ENCODE results near the gene SELENOP. TPM values are rescaled to one million over a fixed set of nuclear protein-coding genes. Genes with fewer than 3 reads are reported as not detected.
"Not testable (repeated sequence)": the region's sequence is repeated elsewhere in the genome, so short reads cannot be mapped to it uniquely, and the experiment has no call there.

Gene SELENOP, protein sequence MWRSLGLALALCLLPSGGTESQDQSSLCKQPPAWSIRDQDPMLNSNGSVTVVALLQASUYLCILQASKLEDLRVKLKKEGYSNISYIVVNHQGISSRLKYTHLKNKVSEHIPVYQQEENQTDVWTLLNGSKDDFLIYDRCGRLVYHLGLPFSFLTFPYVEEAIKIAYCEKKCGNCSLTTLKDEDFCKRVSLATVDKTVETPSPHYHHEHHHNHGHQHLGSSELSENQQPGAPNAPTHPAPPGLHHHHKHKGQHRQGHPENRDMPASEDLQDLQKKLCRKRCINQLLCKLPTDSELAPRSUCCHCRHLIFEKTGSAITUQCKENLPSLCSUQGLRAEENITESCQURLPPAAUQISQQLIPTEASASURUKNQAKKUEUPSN
- 5.3 and 10.7 TPM in 2 replicates for total RNA-seq (2014; rRNA removed; shearing (Covaris generic))

DNA sequence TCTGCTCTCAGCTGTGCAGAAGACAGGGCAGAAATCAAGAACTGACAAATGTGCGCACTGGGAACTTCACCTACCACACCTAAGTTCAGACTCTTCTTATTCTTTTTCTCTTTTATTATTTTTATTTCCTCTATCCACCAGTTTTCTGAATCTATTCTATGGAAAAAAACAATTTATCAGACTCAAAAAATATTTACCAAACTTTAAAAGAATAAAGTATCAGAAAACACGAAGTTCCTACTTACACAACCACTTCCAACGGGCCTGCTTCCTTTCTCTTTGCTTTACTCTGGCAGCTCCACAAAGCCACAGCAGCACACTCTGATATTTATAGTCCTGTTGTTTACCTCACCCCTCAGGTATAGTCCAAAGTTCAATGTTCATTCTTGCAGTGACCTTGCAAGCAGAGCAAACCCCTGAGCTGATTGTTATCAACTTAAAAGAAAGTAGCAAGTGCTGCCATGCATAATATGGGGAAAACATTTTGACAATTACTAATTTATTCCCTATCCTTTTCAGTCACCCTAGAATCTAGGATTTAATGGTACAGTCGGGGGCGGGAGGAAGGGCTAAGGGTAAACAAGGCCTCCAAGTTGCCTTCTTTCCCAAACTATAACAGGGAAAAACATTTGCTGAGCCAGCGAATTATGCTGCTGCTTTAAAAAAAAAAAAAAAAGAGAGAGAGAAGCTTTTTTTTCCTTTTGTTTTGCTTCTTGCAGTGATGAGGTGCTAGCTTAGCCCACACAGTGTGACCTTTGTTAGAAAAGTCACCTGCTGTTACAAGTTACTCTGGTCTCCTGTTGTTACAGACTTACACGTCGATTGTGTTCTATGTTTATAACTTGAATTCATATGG, at the start of gene SELENOP:
SELENOP (minus strand) TSS at position 302 of the 856 bp plus-strand sequence. CDS start 3,539 bp downstream, outside the sequence.
- peak; percentile 21 for DNase-seq (ENCODE audit: low spot score)

DNA sequence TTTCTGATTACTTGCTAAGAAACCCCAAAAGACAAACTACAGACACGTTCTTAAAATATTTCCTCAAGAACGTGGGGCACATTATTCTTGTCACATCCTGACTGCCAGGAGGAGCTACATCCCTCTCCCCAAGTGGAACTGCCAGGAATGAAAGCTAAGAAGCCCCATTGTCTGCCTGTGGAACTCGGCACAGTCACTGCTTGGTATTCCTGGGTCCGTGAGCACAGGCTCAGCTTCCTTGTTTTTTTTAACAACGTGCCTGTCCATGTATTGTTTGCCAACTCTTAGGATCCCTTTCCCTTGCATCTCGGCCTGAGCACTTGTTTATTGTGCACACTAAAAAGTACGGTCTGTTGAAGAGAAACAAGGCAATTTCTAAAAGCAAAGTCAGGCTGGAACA, 47.0 kb upstream of the SELENOP start:
- no peak for DNase-seq (ENCODE audit: low spot score)

DNA sequence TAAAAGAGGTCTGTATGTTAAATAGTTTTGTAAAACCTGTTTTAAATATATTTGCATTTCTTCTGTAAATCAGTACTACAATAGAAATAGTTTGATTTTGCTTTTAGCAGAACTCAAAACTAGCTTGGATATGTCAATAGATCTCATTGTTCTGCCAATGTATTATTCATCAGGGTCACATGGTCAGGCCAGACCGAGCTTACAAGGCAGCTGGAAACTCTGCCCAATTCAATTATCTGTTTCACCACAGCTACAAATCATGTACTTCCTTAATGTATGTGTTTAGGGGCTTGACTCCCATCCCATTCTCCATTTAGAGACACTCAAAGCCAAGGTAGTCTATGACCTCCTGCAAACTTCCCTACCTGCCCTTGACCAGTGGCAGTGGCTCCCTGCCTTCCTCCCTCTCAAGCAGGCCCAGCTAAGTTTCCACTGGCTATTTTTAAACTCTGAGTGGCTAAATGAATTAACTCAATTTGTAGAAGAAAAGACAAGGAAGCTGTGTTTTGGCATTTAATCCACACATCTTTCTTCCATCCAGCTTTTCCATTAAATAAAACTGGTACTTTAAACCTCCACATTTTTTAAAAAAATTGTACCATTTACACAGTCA, 46.4 kb upstream of the SELENOP start:
- DNase-seq (ENCODE audit: low spot score): no peak

DNA sequence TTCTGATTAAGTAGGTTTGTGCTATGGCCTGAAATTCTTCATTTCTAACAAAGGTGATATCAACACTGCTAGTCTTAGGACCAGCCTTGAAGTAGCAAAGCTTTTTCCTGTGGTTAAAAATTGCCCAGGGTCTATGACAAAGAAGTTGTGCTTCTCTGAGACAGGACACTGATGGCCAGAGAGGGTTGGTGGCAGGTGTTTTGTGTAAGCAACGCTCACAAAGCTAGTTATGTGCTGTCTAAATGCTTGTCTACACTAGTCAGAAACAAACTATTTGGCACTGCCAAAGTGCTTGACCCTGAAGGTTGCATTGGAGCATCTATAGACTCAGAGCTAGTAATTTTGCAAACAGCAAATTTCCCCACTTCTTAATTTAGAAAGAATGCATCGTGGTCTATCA, 44.1 kb upstream of the SELENOP start:
- no peak for DNase-seq (ENCODE audit: low spot score)

DNA sequence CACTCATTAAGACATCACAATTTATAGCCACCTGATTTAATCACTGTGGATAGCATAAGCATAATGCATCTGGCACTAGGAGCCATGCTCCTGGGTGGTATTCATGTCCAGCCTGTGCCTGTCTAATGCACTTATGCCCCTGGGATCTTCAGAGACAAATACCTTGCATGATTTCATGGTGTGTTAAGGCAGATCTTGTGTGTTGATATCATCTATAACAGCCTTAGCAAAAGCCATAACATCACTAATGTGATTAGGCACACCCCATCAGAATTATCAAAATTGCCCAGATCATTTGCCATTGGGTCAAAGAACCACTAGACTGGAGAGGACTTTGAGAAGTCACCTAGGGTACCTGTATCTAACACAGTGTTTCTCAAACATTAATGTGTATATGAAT, 43.7 kb upstream of the SELENOP start:
- no peak for DNase-seq (ENCODE audit: low spot score)

DNA sequence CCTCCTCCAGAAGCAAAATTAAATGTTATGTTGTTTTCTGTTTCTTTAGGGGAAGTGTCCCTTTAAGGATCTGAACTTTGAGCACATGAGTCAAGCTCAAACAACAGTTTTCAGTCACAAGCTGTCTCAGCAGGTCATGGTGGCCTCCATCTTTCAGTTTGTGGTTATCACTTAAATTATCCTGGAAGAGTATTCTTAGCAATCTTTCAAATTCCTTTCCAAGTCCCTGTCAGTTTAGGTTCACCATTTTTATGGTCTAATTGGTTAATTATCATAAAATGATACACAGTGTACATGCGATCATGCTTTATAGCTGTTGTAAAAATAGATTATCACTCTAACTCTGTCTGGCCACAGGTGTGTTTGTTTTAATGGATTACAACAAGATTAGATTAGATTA, 43.1 kb upstream of the SELENOP start:
- DNase-seq (ENCODE audit: low spot score): peak; percentile 51

DNA sequence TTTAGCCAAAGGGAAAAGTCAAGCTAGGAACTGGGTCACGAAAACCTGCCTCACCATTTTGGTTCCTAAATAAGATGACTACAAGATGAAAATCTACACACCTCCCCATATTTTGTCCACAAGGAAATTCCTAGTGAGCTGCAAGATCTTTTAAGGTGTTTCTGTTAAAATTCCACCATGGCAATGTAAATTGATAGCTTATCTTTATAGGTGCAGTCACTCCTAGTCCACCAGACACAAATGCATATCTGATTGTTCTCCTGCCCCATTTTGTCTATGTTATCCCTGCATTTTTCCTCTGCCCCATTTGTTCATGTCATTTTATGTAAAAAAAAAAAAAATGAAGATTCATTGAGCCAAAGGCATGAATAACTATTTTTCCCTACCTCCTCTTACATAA, 41.1 kb upstream of the SELENOP start:
- no peak for DNase-seq (ENCODE audit: low spot score)

DNA sequence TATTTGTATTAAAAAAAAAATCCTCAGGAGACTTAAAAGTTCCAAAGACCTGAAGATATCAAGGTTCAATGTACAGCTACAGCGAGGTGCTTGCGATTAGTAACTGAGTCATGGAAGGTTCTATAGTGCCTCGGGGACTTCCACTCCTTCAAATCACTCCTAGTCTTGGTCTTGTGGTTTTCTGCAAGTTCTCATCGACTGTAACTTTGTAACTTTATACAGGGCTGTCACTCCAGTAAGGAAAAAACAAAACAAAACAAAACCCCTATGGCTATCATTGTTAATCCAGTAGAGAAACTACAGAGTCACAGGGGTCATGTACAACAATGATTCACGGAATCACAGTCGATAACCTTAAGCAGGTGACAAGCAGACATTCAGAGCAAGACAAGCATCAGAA, 39.8 kb upstream of the SELENOP start:
- DNase-seq (ENCODE audit: low spot score): no peak

DNA sequence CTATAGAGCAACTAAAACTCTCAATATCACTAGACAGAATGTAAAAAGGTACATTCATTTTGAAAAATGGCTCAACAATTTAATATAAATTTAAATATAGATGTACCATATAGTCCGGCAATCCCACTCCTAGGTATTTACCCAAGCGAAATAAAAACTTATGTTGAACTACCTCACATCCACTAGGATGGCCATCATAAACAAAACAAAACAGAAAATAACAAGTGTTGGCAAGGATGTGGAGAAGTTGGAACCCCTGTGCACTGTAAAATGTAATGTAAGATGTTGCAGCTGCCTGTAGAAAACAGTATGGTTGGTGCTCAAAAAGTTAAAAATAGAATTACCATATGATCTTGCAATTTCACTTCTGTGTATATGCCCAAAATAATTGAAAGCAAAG, 36.9 kb upstream of the SELENOP start:
- DNase-seq (ENCODE audit: low spot score): no peak

DNA sequence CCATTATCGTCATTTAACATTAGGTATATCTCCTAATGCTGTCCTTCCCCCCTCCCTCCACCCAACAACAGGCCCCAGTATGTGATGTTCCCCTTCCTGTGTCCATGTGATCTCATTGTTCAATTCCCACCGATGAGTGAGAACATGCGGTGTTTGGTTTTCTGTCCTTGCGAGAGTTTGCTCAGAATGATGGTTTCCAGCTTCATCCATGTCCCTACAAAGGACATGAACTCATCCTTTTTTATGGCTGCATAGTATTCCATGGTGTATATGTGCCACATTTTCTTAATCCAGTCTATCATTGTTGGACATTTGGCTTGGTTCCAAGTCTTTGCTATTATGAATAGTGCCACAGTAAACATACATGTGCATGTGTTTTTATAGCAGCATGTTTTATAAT, 32.7 kb upstream of the SELENOP start:
- not testable (repeated sequence) for DNase-seq (ENCODE audit: low spot score)

DNA sequence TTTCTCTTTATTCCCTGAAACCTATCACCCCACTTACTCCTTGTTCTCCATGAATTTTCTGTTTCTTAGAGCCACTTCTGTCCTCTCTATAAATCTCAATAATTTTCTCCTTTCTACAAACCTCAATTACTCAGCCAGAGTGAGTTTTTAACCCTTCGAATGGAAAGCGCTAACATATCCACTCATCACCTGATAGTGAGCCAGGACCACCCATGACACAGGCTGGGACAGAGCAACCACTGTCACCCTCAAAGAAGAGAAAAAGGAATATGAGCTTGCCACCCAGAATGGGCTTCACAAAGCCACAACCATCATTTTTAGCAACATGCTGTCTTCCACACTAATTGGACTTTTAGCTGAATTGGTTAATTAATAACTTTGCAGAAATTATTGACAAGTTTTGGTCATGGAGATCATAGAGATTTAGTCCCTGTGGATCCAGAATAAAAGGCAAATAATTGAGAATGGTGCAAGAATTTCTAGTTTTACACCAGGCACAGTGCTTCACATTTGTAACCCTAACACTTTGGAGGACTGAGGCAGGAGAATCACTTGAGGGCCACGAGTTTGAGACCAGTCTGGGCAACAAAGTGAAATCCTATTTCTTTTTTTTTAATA, 32.1 kb upstream of the SELENOP start:
- no peak for DNase-seq (ENCODE audit: low spot score)

DNA sequence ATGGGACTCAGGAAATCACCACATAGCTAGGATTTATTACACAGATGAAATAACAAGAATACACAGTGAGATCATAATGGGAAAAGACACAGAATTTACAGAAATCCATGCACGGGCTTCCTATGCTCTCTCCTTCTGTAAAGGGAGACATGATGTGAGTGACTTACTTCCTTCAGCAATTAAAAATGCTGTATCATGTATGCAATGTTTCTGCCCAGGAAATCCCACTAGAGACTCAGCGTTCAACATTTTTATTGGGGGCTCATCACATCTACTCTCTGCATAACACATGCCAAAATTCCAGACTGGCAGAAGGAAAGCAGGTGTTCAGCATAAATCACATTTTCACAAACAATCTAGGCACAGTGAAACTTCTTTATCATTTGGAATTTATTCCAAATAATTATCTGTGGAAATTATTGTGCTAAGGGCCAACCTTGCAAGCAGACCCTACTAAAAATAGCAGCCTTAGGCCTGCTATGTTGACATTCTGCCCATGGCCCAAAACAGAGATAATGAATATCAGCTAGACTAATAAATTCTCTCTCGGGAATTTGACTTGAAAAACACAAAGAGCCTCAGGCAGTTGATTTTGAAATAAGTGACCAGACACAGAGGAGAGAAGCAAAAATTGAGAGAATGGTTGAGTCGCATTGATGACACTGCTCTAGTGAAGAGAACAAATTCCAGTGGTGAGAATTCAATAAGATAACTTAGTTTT, 31.4 kb upstream of the SELENOP start:
- no peak for DNase-seq (ENCODE audit: low spot score)

DNA sequence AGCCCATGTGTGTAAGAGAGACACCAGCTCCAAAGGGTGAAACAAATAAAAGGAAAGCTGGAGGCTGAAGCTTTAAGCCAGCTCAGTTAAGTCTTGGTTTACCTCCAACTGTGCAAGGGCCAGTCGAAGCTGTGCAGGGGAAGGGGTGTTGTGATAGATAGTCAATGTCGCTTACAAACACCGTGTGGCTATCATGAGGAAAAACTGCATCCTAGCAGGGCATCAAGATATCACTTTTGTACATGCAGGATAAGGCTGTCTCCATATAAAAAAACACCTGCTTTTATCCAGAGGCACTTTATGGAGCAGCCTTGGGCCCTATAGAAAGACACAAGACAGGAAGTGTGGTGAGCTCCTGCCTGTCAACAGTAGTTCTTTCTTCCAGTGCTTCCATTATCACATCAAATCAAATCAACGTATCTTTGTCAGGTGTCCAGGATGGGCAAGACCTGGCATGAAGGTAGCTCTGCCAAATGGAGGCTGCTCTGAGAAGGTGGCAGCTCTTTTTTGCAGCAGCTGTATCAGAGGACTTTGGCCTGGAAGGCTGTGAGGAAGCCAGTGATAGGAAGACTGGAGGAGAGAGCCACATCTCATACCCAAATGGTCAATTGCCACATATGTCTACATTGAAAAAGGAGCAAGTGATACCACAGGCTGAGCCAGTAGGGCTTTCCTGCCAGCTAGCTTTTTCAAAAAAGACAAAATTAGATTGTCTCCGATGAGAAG, 29.3 kb upstream of the SELENOP start:
- DNase-seq (ENCODE audit: low spot score): no peak

DNA sequence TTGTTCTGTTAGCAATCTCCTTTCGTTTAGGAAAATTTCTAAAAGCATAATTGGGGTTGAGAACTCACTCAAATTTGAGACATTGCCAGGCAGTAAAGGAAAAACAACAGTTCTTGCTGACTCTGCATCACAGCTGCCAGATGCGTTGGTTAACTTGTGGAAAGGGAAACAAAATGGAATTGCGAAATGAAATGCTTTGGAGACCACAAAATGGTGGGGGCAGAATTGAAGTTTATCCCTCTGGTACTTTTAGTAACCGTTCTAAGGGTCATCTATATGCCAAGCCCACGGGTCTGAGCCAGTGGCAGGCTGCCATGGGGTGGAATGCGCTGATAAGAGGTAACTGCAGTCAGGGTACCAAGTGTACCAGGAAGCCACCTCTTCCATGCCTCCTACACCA, 28.6 kb upstream of the SELENOP start:
- peak; percentile 22 for DNase-seq (ENCODE audit: low spot score)

DNA sequence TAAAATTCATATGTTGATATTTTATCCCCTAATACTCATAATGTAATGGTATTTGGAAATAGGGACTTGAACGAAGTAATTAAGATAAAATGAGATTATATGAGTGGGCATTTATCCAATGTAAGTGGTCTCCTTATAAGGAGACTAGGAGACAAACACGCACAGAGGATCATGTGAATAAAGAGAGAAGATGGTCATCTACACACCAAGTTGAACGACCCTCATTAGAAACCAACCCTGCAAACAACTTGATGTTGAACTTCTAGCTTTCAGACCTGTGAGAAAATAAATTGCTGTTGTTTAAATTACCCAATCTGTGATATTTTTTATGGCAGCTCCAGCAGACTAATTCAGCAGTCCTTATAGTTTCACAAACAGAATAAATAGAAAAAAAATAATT, 27.5 kb upstream of the SELENOP start:
- no peak for DNase-seq (ENCODE audit: low spot score)

DNA sequence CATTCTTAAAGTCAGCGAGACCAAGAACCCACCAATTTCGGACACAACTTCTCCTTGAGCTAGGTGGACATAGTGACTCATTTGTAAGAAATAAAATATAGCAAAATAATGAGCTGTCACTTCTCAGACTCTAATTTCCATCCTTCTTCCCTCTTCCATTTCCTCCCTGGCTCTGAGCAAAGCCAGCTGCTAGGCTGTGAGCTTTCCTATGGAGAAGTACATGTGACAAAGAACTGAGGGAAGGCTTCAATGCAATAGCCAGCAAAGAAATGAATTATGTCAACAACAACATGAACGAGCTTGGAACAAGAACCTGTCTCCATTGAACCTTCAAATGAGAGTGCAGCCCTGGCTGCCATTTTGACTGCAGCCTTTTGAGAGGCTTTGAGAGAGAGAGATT, 25.9 kb upstream of the SELENOP start:
- no peak for DNase-seq (ENCODE audit: low spot score)

DNA sequence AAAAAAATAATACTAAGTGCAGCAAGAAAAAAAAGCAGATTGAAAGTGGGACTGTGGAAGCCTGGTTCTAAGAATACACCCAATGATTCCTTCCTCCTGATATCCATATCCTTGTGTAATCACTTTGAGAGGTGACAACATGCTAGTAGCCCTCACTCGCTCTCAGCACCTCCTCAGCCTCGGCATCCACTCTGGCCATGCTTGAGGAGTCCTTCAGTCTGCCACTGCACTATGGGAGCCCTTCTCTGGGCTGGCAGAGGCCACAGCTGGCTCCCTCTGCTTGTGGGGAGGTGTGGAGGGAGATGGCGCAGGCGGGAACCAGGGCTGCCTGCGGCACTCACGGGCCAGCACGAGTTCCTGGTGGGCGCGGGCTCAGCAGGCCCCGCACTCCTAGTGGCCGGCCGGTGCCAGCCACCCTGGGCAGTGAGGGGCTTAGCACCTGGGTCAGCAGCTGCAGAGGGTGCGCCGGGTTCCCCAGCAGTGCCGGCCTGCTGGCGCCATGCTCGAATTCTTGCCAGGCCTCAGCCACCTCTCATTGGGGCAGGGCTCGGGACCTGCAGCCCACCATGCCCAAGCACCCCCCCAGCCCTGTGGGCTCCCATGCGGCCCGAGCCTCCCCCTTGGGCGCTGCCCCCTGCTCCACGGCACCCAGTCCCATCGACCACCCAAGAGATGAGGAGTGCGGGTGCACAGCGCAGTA, 24.5 kb upstream of the SELENOP start:
- no peak for DNase-seq (ENCODE audit: low spot score)

DNA sequence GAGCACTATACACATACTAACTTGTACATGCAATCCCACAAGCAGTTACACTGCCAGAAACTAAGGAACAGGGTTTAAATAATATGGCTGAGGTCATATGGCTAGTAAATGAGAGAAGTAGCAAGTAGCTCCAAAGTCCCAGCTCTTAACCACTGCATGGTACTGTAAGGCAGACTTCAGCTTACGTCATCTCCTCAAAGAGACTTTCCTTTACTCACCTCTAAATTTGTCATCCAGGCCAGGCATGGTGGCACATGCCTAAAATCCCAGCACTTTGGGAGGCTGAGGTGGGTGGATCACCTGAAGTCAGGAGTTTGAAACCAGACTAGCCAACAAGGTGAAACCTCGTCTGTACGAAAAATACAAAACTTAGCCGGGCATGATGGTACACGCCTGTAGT, 20.4 kb upstream of the SELENOP start:
- no peak for DNase-seq (ENCODE audit: low spot score)

DNA sequence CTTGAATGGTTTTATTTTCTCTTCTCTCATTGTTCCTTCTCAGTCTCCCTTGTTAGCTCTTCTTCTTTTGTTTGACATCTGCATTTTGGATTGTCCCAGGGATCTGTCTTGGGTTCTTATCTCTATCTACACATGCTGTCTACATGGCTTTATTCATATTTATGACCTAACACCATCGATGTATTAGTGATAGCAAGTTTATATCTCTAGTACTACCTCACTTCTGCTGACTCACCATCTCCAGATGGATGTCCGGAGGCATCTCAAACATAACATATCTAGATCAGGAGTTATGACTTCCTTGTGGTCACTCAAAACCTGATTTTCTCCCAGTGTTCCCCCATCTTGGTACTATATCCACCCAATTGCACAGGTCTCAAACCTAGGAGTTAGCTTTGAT, 19.2 kb upstream of the SELENOP start:
- no peak for DNase-seq (ENCODE audit: low spot score)

DNA sequence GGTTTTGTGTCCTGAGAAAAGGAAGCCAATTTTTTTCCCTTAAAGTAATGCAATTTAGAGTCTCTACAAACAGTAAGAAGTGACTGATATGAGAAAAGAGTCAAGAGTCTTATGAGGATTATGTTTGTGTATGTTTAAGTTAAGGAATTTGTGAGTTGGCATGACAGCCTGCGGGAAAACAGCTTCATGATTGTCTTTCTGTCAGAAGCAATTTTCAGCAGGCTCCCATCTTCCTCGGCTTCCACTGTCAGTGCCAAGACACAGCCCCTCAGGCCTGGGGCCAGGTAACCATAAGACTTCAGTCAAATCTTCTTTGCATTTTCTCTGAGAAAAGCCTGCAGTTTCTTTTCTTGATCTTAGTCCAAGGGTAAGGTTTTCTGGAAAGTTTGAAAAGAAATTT, 17.0 kb upstream of the SELENOP start:
- DNase-seq (ENCODE audit: low spot score): no peak

Measured in A172 (cell line).